ENCODE results near the gene TAS1R3.

TAS1R3 gene

DNA sequence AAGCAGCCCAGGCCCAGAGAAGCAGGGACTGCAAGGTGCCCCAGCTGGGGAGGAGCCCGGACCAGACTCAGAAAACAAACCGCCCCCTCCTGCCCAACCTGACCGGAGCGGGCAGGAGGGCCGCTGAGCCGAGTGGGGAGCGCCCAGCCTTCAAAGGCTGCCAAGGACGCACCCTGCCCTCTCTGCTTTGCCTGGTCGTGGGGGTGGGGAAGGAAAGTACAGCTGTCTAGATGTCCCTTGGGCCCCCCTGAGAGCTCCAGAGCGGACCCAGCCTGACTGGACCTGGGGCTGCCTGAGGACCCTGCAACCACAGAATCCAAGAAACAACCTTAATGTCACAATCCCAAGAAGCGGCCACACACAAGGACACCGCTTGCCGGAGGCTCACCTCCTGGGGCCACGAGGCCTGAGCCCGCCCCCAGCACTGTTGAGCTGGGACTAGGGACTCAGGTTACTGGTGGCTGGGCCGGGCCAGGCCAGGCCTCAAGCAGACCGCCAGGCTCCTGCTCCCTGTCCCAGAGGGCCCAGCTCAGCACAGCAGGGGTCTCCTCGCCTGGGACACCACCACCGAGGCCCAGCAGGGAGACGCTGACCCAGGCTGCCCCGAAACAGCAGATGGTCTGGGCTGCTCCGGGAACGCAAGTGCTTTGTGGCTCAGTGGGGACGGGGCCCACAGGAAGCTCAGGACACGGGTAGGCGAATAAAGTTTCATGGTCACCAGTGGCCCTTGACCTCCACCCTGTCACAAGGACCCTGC is 16.8 kb downstream of the TAS1R3 start:
- H3K4me3 ChIP-seq (ENCODE audit: control insufficient read depth, low read depth, low read length), result peak overlapping the region; percentile 75
- DNase-seq (ENCODE audit: low read depth), result no peak
- no peak for TF ChIP-seq CTCF (conservative IDR thresholded peaks at IDR 0.05; ENCODE audit: control insufficient read depth, insufficient read depth, low read depth, low read length)

- DNase-seq (ENCODE audit: low read depth), result peak; percentile 44
- no peak for TF ChIP-seq CTCF (conservative IDR thresholded peaks at IDR 0.05; ENCODE audit: control insufficient read depth, insufficient read depth, low read depth, low read length)
- peak overlapping the region; percentile 75 for H3K4me3 ChIP-seq (ENCODE audit: control insufficient read depth, low read depth, low read length)
Observed at GRCh38 chr1:1348420-1349255, 17.6 kb downstream of the TAS1R3 start.

GRCh38 chr1:1349256-1350012 is 18.4 kb downstream of the TAS1R3 start, which contains the start of gene DVL1:
TSS of gene DVL1 (minus strand) at chr1:1349418. CDS start at chr1:1349065, 353 bp downstream.
- peak; percentile 70 for DNase-seq (ENCODE audit: low read depth)
- H3K4me3 ChIP-seq (ENCODE audit: control insufficient read depth, low read depth, low read length), result peak within 1 kb of the TSS; percentile 75

DNA sequence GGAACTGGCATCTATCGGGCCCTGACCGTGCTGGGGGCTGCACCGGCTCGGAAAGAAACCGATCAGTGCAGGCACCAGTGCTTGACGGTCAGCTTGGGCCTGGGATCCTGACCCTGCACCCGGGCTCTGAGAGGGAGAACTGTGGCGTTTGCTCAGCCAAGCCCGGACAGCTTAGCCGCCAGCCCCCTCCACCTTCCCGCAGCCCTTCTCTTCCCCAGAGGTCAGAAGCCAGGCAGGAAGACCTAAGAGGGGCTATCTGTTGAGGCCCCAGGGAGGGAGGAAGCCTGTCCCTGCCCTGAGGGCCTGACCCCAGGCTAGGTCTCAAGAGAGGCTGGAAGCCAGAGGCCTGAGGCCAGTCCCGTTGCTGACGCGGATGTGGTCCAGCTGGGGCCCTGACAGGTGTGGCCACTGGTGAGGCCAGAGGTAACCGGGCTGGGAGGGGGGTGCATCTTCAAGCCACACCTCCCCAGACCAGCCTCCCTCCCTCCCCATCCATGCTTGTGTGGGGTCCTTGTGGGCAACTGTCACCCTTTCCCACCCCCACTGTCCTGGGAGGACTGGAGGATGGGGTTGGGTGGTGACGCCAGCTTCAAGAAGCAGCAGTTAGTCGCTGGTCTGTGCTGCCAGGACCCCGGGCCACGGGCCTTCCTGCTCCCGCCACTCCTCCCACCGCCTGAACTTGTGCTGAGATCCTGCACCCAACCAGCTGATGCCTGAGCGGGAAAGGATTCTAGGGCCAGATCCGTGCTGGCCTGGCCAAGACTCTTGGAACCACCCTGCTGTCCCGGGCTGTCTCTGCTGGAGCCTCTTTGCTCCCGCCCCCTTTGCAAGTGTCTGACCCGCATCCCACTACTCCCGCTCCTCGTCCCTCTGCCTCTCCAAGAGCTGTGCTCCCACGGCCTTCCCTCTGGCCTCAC is 20.7 kb downstream of the TAS1R3 start:
- TF ChIP-seq CTCF (conservative IDR thresholded peaks at IDR 0.05; ENCODE audit: control insufficient read depth, insufficient read depth, low read depth, low read length), result no peak
- H3K4me3 ChIP-seq (ENCODE audit: control insufficient read depth, low read depth, low read length), result no peak overlapping the region
- DNase-seq (ENCODE audit: low read depth), result peak; percentile 61

More at GRCh38 chr1:1349256-1350012, 18.4 kb downstream of the TAS1R3 start, which contains the start of gene DVL1:
- peak; percentile 30 for TF ChIP-seq CTCF (conservative IDR thresholded peaks at IDR 0.05; ENCODE audit: control insufficient read depth, insufficient read depth, low read depth, low read length)

GRCh38 chr1:1352786-1353388 is 21.8 kb downstream of the TAS1R3 start:
- TF ChIP-seq CTCF (conservative IDR thresholded peaks at IDR 0.05; ENCODE audit: control insufficient read depth, insufficient read depth, low read depth, low read length), result no peak
- no peak overlapping the region for H3K4me3 ChIP-seq (ENCODE audit: control insufficient read depth, low read depth, low read length)

More at GRCh38 chr1:1352786-1353388, 21.8 kb downstream of the TAS1R3 start:
- DNase-seq (ENCODE audit: low read depth), result no peak
